SKM-1 (cell line): ENCODE data around the gene TLE2.

Experiments
- DNase-seq: peaks from one replicate; lab custom pipeline; 2025; ENCODE audit not compliant: unreplicated experiment; lab: John Stamatoyannopoulos, UW

Gene TLE2

DNA sequence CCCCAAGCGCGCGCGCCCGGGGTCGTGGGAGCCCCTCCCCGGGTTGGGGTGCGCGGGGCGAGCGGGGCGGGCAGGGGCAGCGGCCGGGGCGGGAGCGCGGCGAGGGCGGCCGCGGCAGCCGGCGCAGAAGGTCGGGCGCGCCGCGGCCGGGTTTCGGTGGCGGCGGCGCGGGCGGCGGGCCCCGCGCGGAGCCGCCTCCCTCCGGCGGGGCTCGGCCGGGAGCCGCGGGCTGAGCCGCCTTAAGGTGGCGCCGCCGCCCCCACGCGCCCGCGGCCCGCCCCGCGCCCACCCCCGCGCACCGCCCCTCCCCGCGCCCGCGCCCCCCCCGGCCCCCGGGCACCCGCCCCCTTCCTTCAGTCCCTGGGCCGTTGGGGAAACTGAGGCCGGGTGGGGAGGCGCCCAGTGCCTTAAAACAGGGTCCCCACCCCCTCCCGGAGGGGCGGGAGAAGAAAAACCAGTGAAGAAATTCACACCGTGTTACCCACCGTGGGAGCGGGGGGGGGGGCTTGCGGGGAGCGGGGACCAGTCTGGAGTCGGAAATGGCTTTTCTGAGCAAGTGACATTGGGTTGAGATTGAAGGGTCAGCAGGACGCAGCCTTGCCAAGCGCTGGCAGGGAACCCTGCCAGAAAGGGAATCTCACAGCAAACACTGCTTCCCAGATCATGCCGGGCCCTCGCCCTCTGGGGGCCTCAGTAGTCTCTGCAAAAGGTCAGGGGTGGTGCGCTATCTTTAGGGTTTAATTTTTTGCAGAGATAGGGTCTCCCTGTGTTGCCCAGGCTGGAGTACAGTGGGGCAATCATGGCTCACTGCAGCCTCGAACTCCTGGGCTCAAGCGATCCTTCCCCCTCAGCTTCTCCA, at the start of gene TLE2:
Gene TLE2 (minus strand): TSS at position 216 of the 859 bp plus-strand sequence. CDS start 376 bp downstream, outside the sequence.
- DNase-seq = no peak

DNA sequence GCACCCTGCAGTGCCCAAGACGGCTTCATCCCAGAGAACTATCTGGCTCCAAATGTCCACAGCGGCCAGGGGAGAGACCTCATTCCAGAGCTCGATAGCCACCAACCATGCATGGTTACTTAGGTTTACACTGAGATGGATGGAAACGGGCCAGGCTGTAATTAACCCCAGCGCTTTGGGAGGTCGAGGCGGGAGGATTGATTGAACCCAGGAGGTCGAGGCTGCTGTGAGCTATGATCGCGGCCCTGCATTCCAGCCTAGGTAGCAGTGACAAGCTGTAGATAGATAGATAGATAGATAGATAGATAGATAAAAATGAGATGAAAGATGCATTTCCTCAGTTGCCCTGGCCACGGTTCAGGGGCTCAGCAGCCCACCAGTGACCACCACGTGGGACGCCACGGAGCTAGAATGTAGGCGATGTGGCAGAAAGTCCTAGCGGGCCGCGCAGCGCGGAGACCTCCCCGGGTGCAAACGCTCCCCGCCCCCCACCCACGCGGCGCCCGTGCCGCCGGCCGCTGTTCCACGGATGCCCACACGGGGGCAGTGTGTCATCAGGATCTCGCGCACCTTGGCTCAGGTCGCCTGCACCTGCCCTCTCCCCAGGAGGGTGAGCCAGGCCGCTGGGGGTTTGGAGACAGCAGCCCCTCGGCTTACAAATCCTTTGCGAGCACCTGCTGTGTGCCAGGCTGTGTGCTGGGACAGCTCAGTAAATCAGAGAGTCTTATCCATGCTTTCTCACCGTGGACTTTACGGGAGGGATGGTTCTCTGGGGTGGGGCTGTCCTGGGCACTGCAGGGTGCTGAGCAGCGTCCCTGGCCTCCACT, 46.7 kb upstream of the TLE2 start:
- DNase-seq = no peak

DNA sequence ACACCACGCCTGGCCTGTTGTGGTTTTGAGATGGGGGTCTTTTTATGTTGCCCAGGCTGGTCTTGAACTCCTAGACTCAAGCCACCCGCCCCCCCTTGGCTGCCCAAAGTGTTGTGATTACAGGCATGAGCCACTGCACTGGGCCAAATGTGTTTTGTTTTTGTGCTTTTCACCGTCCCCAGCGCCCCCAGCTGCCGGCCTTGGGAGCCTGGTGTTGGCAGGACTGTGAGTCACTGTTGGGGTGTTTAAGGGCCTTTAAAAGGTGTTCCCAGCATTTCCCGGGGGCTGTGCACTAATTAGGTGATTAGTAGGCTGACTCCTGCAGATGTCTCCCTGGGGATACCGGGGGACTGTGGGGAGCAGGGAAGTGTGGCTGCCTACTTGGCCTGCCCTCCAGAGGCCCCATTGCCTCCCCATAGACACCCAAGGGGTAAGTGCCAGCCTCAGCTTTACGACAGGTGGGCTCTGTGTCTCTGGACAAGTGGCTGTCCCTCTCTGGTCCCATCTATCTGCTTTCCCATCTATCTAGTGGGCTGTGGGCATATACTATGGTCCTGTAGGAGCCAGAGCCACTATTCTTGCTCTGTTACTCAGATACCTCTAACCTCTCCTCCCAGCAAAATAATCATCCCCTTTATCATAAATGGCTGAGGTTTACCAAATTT, 45.0 kb upstream of the TLE2 start:
- DNase-seq = no peak

DNA sequence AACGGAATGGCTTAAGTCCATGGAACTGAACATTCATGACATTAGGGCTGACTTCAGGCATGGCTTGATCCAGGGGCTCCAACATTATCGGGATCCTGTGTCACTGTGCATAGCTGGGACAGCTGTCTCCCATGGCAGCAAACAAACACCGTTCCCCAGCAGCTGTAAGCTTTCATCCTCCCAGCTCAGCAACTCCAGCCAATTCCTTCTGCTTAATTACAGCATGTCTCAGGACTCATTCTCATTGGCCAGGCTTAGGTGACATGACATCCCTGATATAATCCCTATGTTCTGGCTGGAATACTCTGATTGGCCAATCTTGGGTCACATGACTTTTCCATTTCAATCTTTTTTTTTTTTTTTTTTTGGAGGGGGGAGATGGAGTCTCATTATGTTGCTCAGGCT, 44.1 kb upstream of the TLE2 start:
- no peak for DNase-seq

DNA sequence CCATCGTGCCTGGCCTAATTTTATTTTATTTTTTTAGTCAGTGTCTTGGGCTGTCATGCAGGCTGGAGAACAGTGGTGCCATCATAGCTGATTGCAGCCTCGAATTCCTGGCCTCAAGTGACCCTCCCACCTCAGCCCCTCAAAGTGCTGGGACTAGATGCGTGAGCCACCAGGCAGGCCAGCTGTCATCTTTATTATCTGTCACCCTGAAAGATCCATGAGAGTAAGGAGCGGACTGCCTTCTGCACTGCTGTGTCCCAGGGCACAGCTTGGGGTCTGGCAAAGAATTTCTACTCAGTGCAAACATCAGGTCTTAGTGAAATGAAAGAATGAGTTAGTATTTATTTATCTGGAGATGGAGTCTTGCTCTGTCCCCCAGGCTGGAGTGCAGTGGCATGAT, 42.7 kb upstream of the TLE2 start:
- DNase-seq = no peak

DNA sequence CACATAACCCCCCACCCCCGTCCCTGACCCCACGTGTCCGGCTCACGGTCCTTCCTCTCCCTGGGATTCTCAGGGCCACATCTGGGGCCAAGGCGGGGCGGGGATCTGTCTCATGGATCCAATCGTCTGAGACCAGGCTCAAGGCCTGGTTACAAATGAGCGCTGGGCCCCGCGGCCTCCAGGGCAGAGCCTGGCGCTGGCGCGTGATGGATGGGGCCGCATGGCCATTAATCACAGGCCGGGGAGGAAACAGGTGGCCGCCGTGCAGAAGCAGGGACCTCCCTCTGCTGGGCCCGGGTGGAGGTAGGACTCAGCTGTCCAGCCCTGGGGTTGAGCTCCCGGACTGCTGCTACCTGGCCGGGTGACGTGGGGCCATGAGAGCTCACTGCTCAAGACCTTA, 39.0 kb upstream of the TLE2 start:
- DNase-seq = no peak

DNA sequence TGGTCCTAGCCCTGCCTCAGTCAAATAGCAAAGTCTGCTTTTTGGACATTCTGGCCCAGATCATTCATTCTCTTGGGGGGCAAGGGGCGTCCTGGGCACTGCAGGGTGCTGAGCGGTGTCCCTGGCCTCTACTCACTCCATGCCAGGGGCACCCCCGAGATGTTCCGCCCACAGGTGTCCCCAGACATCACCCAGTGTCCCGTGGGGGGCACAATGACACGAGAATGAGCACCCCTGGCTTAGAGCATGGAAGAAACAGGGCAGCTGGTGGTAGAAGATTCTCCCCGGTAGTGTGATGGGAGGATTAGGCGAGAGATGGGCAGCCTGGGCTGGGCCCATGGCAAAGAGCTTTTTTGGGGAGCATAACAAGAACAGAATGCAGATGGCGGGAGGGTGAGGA, 38.5 kb upstream of the TLE2 start:
- DNase-seq = no peak

DNA sequence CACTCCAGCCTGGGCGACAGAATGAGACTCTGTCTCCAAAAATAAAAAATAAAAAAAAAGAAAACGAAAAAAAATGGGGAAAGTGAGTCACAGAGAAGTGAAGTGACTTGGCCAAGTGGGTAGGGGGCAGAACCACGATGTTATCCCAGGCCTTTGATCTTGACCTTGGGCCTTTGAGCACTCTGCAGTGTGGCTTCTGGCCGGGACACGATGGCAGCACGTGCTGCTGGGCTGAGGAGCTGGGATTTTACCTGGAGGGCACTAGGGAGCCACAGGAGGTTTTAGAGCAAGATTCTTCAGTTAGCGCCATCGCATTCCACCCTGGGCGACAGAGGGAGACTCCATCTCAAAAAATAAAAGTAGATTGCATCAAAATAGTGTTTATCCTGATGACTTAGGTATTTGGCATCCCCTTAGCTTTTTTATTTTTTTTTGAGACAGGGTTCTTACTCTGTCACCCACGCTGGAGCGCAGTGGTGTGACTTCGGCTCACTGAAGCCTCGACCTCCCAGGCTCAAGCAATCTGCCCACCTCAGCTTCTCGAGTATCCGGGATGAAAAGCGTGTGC, 37.5 kb upstream of the TLE2 start:
- DNase-seq = no peak

DNA sequence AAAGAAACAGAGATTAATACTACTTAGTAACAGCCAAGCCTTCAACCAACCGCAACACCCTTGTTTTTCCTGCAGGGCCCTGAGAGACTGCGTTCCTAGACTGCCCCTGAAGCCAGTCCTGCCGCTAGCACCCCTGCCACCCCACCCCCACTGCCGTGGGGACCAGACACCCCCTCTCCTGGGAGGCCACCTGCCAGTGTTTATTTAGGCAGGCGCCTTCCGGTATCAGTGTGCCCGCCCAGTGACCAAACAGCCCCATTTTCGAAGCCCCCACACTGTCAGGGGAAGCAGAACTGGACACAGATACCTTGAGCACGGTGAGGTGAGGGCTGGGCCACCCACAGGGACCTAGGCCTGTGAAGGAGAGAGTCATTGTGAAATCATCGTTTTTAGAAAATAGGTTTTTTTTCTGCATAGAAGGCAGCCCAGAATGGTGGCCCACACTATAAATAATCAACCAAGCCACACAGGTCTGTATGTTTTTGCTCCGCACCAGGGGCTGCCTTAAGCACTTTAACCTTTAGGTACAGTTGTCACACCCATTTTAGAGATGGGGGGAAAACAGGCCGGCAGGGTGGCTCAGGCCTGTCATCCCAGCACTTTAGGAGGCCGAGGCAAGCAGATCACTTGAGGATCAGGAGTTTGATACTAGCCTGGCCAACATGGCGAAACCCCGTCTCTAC, 36.7 kb upstream of the TLE2 start:
- DNase-seq = no peak

DNA sequence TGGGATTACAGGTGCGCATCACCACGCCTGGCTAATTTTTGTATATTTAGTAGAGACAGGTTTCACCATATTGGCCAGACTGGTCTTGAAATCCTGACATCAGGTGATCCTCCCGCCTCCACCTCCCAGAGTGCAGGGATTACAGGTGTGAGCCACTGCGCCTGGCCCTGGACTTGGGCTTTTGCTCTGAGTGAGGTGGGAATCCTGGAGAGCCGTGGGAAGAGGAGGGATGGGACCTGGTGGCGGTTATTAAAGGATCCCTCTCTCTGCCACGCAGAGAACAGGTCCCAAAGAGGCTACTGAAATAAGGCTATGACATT, 34.9 kb upstream of the TLE2 start:
- no peak for DNase-seq

DNA sequence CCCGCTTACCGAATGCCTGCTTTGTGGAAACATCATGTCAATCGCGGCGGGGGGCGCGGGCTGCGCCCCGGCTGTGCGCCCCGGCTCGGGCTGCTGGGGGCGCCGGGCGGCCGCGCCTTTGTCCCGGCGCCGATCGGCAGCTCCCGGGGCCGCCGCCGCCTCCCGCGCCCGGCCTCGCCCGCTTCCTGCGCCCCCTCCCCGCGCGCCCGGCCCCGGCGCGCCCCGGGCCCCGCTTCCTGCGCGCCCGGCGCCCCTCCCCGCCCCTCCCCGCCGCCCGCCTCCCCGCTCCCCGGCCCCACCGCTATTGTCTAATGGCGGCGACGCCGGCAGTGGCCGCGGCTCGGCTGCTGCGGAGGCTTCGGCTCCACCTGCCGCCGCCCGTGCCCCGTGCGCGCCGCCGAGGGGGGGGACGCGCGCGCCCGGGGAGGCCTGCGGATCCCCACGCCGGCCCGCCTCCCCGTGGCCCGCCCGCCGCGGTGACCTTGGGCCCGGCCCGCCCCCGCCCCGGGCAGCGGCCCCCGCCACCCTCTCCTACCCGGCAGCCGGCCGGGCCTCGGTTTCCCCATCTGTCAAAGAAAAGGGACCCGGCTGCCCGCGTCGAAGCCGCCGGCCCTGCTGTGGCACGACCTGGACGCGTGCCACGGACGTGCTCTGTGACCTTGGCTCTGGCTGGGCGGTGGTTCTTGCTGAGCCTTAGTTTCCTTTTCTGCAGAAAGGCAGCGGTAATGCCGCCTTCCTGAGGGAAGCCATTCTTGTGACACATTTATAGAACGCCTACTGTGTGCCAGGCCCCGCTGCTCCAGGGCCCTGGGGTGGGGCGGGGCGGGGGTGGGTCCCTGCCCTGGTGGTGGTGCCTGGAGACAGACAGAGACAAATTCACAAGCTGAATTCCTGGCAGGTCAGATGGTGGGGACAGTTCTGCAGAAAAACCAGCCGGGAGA, 33.4 kb upstream of the TLE2 start, which contains the start of gene TLE5:
Gene TLE5 (minus strand): TSS at position 331 of the 941 bp plus-strand sequence. CDS start 295 bp downstream, at position 36.
- DNase-seq = peak; percentile 38

DNA sequence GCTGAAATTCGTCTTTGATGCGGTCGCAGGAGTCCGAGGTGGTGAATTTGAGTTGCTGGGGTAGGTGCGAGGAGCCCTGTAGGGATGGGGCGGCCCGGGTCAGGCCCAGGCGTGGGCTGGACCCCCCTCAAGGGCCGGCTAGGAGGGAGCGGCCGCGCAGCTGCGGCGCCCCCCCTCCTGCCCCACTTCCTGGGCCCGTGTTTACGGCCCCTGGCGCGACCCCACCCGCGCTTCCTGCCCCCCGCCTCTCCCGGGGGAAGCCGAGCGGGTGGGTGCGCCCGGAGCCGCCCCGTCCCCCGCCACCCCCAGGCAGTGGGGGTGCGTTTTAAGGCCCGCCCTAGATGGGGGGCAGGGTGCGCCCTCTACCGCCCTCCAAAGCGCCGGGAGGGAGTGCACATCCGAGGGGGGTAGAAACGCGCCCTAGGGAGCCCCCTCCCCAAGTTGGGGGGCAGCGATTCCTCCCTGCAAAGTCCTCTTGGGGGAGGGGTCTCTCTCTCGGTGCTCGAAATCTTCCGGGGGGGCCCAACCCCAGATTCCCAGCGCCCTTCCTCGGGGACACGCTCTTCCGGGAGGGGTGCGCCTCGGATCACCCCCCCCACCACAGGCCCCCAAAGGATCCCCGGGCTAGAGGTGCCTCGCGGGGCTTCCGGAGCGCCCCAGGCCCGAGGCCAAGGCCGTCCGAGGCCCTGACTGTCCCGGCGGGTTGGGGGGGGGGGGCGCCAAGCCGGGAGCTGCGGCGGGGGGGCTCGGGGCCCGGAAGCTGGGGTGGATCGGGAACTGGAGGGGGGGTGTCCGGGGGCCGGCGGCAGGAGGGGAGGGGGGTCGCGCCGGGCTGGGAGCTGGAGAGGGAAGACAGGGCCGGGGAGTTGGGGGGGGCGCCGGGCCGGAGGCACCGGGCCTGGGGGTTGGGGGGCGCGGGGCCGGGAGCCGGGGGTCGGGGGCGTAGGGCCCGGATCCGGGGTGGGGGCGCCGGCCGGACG, 32.4 kb upstream of the TLE2 start:
- no peak for DNase-seq

DNA sequence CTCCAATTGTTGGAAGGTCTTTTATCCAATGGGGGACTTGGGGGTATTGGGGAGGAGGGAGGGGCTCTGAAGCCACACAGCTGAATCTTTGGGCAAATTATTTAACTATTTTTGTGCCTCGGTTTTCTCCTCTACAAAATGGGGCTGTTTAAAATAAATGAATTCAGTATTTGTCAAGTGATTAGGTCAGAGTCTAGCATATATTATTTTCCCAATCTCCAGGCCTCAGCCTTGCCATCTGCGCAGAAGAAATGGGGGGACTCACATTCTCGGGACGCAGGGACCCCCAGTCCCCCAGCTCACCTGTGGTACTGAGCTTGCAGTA, 31.7 kb upstream of the TLE2 start:
- DNase-seq = no peak

DNA sequence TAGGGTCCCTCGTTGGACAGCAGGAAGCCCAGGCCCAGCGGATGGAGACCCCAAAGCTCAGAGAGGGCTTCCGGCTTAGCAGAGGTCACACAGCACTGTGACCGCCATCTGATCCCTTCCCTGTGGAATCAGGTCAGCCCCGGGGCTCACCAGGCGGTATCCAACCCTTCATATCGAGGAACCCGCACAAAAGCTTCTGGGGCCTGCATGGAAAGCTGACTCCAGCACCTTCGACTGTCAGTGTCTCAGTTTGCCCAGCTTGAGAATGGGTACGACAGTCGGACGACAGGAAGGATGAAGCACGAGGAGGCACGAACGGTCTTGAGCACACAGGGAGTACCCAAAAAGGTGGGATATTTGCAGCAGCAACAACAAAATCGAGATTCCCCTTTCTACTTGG, 30.6 kb upstream of the TLE2 start:
- DNase-seq = no peak

DNA sequence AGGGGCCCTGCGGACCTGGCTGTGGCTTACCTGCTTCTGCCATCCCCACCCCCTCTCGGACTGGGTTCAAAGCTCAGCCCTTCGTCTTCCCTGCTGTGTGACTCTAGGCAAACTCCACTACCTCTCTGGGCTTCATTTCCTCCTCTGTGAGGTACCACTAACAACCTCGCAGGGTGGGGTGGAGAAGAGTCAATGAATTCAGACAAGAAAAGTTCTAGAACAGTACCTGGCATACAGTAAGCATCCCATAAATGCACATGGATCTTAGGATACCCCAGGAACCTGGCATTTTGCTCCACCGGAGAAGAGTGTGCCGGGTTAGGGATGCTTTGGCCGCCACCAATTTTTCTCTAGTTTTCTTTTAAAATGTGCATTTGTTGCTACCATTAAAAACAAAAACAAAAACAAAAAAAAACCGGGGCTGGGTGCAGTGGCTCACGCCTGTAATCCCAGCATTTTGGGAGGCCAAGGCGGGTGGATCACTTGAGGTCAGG, 29.8 kb upstream of the TLE2 start:
- DNase-seq = no peak

DNA sequence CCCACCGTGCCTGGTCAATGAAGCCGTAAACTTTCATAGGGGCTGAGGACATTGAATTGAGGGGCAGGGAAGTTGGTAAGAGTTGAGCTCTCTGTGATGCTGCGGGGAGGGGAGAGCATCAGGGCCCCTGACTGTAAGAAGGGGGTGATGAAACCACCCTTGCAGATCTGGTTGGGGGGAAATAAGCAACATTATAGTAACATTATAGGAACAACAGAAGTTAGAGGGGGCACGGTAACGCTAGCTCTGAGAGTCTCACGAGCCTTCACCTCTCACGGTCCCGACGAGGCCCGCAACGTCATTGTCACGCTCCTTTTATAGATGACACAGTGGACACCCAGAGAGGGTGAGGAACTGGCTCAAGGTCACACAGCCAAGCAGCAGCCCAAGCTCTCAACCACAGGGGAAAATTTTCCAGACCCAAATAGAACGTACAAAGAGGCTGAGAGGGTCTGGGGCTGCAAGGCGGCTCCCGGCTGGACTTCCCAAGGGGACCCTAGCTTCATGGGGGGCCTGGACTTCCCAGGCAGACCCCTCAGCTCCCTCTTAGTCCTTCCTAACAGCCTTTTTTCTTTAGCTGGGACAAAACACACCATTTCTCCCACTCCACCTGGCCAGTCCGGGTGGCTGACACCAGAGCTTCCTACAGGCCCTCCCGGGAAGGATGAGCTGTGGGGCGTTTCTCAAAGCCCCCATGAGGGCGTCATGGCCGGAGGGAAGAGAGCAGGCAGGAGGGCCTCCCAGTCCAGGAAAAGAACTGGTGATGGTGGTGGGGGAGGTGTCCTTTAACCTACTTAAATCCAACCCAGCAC, 29.1 kb upstream of the TLE2 start:
- DNase-seq = no peak

DNA sequence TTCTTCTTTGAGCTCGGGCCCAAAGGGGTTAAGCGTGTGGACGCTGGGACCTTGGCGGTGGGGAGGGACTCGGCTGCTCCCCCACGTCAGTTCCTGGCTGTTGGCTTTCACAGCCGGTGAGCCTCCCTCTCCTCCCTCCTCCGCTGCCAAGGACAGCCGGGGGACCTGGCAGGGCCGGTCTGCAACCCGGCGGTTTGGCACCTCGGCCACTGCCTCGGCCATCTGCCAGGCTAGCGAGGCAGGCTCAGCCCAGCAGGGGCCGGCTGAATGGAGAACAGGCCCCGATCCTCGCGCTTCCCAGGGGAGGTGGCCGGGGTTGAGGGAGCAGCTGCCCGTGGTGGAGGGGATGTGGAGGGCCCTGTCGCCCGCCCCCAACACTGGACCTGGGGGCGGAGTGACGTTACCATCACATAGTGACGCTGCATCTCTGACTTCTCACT, 28.2 kb upstream of the TLE2 start:
- DNase-seq = no peak
